GM19025 (cell line): ENCODE measurements around the gene ULK1.
"Not testable (repeated sequence)": the region's sequence is repeated elsewhere in the genome, so short reads cannot be mapped to it uniquely, and the experiment has no call there.

Source experiments
- ATAC-seq: cut with Tn5 transposase; IDR thresholded peaks from one replicate; pipeline ENCODE4 v1.9.1; 2021; ENCODE audit warnings: mild to moderate bottlenecking, low read depth, moderate library complexity; ENCODE audit not compliant: unreplicated experiment

Gene ULK1

GRCh38 chr12:131885076-131885475 is 9.3 kb upstream of the ULK1 start:
- ATAC-seq, result not testable (repeated sequence)

- ATAC-seq, result no peak
These were observed 8.8 kb upstream of the ULK1 start for GRCh38 chr12:131885543-131886057.

- not testable (repeated sequence) for ATAC-seq
These were observed 2.7 kb upstream of the ULK1 start for GRCh38 chr12:131891722-131892121.

- no peak for ATAC-seq
These were observed 1.5 kb upstream of the ULK1 start for GRCh38 chr12:131892711-131893604.

GRCh38 chr12:131893605-131894312 is 663 bp upstream of the ULK1 start:
- no peak for ATAC-seq

GRCh38 chr12:131894981-131895639 is 688 bp downstream of the ULK1 start:
- no peak for ATAC-seq

- ATAC-seq, result no peak
These were observed 1.2 kb downstream of the ULK1 start for GRCh38 chr12:131895640-131896079.

- peak; percentile 50 for ATAC-seq
These were observed 1.8 kb downstream of the ULK1 start for GRCh38 chr12:131896080-131896810.

- ATAC-seq, result no peak
These were observed 2.4 kb downstream of the ULK1 start for GRCh38 chr12:131896811-131897270.

GRCh38 chr12:131897276-131897675 is 2.9 kb downstream of the ULK1 start:
- ATAC-seq, result no peak

GRCh38 chr12:131897875-131898274 is 3.5 kb downstream of the ULK1 start:
- no peak for ATAC-seq

- no peak for ATAC-seq
These were observed 6.0 kb downstream of the ULK1 start for GRCh38 chr12:131900397-131900796.

- no peak for ATAC-seq
These were observed 7.3 kb downstream of the ULK1 start for GRCh38 chr12:131901431-131902331.

GRCh38 chr12:131902332-131903241 is 8.2 kb downstream of the ULK1 start:
- ATAC-seq, result no peak

GRCh38 chr12:131903270-131904255 is 9.1 kb downstream of the ULK1 start:
- ATAC-seq, result no peak

- no peak for ATAC-seq
These were observed 9.9 kb downstream of the ULK1 start for GRCh38 chr12:131904346-131904745.

- no peak for ATAC-seq
These were observed 10.7 kb downstream of the ULK1 start for GRCh38 chr12:131905081-131905629.
